ENCODE measurements around the gene FGF22.
A peak's percentile ranks its signal among the peaks of the same experiment; 100 is the strongest.
"Not testable (repeated sequence)": the region's sequence is repeated elsewhere in the genome, so short reads cannot be mapped to it uniquely, and the experiment has no call there.

The FGF22 gene

DNA sequence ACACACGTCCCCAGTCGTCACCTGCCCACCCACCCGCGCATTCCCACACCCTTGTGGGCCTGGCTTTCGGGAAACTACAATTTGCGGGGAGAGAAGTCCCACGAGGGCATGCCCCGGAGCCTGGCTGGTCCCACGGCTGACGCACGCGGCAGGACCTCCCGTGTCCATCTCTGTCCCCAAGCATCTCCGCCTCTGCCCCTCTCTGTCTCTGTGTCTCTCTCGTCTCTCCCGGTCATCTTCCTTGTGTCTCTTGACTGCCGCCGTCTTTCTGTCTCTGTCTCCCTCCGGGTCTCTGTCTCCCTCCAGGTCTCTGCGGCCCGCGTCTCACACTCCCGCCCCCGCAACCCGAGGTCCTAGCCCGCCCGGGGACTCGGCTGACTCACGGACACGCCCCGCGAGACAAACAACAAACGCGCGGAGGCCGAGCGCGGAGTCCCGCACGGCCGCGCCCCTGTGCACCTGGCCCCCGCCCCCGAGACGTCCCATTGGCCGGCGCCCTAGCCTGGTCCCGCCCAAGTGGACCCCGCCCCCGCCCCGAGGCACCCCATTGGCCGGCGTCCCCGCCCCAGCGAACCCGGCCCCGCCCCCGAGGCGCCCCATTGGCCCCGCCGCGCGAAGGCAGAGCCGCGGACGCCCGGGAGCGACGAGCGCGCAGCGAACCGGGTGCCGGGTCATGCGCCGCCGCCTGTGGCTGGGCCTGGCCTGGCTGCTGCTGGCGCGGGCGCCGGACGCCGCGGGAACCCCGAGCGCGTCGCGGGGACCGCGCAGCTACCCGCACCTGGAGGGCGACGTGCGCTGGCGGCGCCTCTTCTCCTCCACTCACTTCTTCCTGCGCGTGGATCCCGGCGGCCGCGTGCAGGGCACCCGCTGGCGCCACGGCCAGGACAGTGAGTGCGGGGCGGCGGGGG, at the start of gene FGF22:
Gene FGF22, plus strand, starts transcription at position 627 of the 908 bp plus-strand sequence. Its CDS starts 47 bp downstream, at position 674.
- DNase-seq (ENCODE audit: low read depth in 2 of 2), result peak; percentile 88 to 96

DNA sequence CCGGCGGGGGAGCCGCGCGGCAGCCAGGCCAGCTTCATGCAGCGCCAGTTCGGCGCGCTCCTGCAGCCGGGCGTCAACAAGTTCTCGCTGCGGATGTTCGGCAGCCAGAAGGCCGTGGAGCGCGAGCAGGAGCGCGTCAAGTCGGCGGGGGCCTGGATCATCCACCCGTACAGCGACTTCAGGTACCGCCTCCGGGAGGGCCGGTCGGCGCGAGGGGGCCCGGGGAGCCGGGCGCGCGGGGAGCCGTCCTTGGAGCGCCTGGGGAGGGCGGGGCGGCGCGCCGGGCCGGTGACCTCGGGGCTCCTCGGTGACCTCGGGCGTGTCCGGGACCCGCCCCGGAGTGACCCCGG, 49.3 kb upstream of the FGF22 start:
- no peak for DNase-seq (ENCODE audit: low read depth in 2 of 2)

DNA sequence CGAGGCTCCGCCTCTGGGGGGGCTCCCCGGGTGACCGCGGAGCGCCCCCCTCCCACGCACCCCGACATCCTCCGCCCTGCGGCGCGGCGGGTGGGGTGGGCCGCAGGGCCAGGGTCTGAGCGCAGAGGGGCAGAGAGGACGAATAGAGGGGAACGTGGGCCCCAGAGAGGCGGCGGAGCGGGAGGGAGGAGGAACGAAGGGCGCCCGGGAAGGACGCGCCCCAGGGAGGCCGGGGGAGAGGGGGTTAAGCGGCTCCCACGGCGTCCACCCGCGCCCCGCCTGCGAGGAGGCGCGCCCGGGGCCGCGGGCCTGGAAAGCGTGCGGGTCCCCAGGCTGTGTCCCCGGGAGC, 49.0 kb upstream of the FGF22 start:
- no peak for DNase-seq (ENCODE audit: low read depth in 2 of 2)

DNA sequence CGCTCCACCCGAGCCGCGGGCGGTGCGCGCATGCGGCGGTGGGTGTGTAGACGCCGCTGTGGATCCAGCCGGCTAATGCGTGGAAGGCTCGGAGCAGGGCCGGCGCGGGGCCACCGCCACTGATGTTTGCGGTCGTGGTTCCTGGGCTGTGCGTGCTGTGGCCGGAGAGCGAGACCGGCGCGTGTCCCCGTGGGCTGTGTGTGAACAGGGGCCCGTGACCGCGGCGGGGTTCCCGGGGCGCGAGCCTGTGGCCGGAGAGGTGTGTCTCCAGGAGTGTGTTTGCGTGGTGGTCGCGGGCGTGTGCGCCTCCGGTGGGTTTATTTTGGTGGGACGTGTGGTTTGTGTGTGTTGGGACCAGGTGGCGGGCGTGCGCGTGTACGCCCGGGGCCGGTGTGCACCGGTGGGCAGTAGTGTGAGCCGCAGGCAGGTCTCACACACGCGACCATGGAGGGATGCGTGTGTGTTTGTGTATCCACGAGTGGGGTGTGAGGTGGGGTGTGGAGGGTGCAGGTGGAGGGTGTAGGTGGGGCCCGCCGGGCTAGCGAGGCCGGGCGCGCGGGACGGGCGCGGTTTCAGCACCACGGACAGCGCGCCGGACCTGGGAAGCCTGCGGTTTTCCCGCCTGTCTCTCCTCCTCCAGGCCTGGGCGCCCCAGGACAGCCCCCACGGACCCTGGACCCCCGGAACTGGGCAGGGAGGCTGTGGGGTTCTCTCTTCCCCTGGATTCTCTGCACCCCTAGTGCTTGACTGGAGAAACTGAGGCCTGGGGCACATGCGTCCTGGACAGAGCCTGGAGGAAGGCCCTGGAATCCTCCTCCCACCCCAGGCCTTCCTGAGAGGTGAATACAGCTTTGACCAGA, 48.4 kb upstream of the FGF22 start:
- no peak for DNase-seq (ENCODE audit: low read depth in 2 of 2)

DNA sequence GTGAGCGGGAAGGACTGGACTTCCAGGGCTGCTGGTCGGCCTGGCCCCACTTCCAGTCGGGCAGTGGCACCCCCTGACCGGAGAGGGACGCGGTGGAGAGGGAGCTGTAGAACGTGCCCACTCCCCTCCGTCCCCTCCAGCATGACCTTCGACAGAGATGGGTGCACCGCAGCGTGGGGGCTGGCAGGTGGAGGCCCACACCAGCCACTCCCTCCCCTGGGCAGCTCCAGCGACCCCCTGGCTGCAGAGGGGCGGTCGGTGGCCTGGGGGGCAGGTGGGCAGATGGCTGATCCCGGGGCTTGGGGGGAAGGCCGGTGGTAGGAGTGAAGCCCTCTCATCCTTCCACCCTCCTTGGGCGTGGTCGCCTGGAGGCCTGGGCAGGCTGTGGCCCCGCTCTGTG, 47.6 kb upstream of the FGF22 start:
- no peak for DNase-seq (ENCODE audit: low read depth in 2 of 2)

DNA sequence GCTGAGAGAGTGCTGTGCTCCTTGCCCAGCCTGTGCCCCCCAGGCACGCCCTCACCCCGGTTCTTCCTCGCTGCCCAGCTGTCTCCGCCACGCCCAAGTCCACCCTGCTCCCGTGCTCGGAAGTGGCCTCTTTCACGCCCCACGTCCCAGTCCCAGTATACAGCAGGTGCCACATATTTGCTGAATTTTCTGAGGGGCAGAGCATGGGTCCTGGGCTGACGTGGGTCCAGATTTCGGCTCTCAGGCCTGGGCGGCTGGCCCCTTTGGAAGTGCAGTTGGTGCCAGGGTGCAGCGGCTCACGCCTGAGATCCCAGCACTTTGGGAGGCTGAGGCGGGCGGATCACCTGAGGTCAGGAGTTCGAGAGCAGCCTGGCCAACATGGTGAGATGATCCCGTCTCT, 46.6 kb upstream of the FGF22 start:
- no peak for DNase-seq (ENCODE audit: low read depth in 2 of 2)

DNA sequence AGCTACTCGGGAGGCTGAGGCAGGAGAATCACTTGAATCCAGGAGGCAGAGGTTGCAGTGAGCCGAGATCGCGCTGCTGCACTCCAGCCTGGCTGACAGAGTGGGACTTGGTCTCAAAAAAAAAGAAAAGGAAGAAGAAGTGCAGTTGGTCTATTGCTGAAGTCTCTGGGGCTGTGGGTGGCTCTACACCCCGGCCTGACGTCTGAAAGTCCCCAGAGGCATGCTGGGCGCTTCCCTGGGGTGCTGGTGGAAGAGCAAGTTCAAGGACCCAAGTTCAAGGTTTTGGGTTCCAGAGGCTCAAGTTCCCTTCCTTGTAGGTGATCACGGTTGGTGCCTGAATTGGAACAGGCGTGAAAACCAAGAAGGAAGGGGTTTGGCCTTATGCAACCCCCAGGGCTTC, 46.2 kb upstream of the FGF22 start:
- DNase-seq (ENCODE audit: low read depth in 2 of 2), result no peak

DNA sequence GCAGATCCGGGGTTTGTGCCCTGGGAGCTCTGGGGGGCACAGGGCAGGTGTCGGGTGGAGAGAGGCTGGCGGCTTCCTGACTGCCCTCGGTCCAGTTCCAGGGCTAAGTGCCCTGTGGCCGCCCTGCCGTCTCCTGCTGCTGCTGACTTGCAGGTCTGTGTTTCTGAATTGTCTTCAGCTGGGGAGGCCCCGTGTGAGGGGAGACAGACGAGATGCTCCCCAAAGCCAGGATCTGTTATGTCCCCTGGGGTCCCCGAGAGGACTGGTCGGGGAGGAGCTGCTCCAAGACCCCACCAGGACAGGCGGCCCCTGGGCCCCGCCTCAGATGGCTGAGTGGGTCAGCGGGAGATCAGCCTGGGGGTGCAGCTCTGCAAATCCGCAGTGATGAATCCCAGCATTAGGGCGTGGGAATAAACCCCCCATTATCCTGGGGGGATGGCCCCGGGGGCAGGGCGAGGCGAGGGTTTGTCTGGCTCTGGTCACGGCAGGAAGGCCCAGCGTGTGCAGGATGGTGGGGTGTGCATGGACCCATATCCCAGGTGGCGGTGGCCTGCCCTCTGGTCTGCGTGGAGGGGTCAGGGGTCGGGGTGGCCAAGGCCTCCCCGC, 45.3 kb upstream of the FGF22 start:
- no peak for DNase-seq (ENCODE audit: low read depth in 2 of 2)

DNA sequence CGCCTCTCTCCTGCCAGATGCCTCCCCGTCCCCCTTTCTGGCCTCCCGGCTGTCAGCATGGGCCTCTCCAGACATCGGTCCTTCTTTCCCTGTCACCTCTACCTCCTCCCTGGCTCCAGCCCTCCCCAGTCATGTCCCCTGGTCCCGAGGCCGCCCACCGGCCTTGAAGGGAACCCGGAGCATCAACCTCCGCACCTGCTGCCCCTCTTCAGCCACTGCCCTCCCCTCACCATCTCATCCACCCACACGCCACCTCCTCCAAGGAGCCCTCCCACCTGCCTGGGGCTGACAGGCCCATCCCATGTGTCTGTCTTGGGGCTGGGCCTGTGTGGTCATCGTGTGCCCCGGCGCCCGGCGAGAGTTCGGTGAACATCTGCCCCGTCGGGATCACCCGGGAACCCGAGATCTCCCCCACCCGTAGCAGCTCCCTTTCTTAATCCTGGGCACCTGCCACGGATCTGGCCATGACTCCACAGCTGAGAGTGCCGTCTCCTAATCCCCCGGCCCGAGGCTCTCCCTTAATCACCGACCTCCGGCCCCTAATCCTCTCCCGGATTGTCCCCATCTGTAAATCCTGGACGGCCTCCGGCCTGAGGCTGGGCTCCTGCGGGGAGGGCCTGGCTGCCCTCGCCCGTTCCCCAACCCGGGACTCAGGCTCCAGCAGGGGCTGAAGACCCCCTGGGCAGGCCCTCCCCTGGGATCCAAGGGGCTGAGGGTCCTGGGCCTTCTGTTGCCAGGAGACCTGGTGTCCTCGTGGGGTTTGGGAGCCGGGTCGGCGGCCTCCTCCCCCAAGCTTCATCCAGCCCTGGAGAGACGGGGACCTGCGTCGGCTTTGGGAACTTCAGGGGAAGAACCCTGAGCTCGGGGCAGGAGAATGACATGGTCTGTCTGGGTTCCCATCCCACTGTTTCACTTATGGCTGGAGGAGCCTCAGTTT, 44.1 kb upstream of the FGF22 start:
- no peak for DNase-seq (ENCODE audit: low read depth in 2 of 2)

DNA sequence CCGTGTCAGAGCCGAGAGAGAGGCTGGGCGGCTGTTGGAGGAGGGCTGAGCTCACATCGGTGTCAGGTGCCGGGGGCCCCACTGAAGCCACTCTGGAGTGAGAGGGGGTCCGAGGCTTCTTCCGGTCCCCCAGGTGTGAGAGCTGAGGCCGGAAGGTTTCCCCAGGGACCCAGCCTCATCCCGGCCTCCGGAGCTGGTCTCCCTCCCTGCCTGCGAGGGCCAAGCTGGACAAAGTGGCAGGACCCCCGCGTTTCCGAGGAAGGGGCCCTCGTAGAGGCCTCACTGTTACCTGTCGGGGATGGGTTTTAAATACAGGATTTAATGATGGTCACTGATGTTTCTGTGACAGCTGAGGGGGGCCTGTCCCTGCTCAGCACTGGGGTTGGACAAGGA, 43.4 kb upstream of the FGF22 start:
- DNase-seq (ENCODE audit: low read depth in 2 of 2), result no peak

DNA sequence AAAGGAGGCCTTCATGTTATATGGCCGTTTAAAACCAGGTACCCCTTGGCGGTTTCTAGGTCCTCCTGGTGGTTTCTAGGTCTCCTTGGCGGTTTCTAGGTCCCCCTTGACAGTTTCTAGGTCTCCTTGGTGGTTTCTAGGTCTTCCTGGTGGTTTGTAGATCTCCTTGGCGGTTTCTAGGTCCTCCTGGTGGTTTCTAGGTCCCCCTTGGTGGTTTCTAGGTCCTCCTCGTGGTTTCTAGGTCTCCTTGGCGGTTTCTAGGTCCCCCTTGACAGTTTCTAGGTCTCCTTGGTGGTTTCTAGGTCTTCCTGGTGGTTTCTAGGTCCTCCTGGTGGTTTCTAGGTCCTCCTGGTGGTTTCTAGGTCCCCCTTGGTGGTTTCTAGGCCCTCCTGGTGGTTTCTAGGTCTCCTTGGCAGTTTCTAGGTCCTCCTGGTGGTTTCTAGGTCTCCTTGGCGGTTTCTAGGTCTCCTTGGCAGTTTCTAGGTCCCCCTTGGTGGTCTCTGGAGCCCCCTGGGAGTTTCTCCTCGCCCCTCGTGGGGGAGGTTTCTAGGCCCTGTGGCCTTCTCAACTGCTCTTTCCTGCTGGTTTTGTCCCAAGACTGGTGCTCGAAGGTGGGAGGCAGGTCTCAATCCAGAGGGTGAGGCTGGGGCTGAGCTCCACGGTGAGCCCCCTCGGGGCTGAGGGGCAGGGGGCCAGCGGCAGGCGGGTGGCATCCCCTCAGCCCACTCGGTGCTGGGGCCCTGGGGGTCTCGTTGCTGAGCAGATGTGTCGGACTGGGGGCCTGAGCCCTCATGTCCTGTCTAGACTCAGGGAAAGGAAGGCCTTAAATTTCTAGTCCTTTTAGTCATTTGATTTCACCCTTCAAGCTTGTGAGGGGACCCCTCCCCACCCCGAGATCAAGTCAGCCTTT, 42.0 kb upstream of the FGF22 start:
- no peak for DNase-seq (ENCODE audit: low read depth in 2 of 2)

DNA sequence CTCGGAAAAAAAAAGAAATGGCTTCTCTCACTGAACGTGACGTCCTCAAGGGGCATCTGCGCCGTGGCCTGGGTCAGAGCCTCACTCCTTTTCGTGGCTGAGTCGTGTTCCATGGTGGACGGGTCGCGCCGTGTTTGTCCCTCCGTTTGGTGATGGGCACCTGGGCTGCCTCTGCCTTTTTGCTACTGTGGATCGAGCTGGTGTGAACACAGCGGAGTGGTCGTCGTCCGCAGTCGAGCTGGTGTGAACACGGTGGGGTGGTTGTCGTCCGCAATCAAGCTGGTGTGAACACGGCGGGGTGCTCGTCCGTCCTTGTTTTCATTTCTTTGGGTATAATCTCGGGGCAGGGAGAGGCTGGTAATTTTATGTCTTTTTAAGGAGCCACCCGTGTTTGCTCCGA, 38.4 kb upstream of the FGF22 start:
- DNase-seq (ENCODE audit: low read depth in 2 of 2), result no peak

DNA sequence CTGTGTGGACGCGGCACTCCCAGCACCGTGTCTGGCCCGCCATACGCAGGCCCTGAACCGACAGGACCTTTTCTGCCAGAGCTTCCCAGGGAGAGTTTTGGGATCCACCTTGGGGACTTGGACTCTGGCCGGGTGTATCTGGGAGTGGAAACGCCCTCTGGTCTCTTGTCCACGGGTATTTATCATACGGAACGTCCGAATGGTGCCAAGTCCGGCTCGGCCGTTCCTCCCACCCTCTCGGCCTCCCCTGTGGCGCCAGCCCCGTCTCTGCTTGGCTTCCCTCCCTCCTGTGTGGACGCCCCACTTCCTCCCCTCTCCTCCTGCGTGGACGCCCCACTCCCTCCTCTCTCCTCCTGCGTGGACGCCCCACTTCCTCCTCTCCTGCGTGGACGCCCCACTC, 37.9 kb upstream of the FGF22 start:
- DNase-seq (ENCODE audit: low read depth in 2 of 2), result no peak

DNA sequence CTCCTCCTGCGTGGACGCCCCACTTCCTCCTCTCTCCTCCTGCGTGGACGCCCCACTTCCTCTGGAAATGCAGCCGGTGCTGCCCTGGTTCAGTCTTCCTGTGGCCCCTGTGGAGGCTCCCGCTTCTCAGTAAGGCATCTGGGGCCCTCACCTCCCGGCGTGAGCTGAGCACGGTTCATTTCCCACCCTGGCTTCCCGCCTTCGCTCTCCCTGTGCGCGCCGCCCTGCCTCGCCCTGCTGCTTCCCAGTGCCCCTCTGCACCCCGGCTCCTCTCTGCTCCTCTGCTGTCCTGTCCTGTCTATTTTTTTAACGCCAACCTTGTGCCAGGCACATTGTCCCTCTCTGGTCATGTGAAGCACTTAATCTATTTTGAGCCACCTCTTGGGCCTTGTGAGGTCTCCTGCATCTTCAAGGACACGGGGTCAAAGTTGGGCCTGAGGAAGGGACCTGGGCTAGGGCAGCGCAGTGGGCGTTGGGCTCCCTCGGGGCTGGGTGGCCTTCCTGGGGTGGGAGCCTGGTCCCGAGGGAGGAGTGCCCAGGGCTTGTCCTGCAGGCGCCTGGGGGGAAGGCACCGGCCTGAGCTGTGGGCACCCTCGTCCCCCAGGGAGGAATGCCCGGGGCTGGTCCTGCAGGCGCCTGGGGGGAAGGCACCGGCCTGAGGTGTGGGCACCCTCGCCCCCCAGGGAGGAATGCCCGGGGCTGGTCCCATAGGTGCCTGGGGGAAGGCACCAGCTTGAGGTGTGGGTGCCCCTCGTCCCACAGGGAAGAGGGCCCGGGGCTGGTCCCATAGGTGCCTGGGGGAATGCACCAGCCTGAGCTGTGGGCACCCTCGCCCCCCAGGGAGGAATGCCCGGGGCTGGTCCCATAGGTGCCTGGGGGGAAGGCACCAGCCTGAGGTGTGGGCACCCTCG, 37.0 kb upstream of the FGF22 start:
- no peak for DNase-seq (ENCODE audit: low read depth in 2 of 2)

DNA sequence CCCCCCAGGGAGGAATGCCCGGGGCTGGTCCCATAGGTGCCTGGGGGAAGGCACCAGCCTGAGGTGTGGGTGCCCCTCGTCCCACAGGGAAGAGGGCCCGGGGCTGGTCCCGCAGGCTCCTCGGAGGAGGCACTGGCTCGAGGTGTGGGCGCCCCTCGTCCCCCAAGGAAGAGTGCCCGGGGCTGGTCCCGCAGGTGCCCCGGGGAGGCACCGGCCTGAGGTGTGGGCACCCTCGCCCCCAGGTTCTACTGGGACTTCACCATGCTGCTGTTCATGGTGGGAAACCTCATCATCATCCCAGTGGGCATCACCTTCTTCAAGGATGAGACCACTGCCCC, 36.4 kb upstream of the FGF22 start:
- not testable (repeated sequence) for DNase-seq (ENCODE audit: low read depth in 2 of 2)

DNA sequence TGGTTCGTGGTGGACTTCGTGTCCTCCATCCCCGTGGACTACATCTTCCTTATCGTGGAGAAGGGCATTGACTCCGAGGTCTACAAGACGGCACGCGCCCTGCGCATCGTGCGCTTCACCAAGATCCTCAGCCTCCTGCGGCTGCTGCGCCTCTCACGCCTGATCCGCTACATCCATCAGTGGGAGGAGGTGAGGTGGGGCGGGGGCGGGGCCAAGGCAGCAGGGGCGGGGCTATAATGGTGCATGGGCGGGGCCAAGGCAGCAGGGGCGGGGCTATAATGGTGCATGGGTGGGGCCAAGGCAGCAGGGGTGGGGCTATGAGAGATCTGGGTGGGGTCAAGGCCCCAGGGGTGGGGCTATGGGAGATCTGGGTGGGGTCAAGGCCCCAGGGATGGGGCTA, 35.9 kb upstream of the FGF22 start:
- DNase-seq (ENCODE audit: low read depth in 2 of 2), result not testable (repeated sequence)

DNA sequence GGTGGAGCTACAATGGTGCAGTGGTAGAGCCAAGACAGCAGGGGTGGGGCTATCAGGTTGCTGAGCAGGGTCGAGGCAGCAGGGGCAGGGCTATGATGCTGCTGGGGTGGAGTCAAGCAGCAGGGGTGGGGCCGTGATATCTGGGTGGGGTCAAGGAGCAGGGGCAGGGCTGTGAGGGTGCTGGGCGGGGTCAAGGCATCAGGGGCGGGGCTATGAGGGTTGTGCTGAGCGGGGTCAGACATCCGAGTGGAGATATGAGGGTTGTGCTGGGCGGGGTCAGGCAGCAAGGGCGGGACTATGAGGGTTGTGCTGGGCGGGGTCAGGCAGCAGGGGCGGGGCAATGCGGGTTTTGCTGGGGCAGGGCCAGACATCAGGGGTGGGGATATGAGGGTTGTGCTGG, 35.3 kb upstream of the FGF22 start:
- DNase-seq (ENCODE audit: low read depth in 2 of 2), result peak; percentile 65 to 68

DNA sequence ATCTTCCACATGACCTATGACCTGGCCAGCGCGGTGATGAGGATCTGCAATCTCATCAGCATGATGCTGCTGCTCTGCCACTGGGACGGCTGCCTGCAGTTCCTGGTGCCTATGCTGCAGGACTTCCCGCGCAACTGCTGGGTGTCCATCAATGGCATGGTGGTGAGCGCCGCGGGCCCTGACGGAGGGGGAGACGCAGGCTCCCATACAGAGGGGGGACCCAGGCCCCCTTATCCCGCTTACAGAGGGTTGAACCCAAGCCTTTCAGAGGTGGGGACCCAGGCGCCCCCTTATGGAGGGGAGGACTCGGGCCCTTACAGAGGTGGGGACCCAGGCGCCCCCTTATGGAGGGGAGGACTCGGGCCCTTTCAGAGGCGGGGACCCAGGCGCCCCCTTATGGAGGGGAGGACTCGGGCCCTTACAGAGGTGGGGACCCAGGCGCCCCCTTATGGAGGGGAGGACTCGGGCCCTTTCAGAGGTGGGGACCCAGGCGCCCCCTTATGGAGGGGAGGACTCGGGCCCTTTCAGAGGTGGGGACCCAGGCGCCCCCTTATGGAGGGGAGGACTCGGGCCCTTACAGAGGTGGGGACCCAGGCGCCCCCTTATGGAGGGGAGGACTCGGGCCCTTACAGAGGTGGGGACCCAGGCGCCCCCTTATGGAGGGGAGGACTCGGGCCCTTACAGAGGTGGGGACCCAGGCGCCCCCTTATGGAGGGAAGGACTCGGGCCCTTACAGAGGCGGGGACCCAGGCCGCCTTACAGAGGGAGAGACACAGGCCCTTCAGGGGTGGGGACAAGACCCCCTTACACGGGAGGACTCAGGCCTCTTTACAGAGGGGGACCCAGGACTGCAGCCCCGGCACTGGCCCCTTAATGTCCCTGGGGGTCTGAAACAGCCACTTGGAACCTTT, 34.4 kb upstream of the FGF22 start:
- DNase-seq (ENCODE audit: low read depth in 2 of 2), result peak in 1 of 2 donors; percentile 42
